ENCODE results near the gene POC1B. TPM values are rescaled to one million over a fixed set of nuclear protein-coding genes. Genes with fewer than 3 reads are reported as not detected.
A peak's percentile ranks its signal among the peaks of the same experiment; 100 is the strongest.

POC1B gene
- total and polyA plus RNA-seq, 8 donors = 19.5 to 27.8 (median 23.1) TPM

- no peak for TF ChIP-seq CTCF (IDR thresholded peaks at IDR 0.05)
- Histone ChIP-seq H3K9me3 (no peaks in the 10 kb centered on the region), H3K27me3 (no peaks in the 10 kb centered on the region), H3K4me3 (no peak overlapping the region), H3K36me3 (no peaks in the 10 kb centered on the region), H3K4me1 (peaks cover 0 to 18% of the 10 kb centered on the region in 2 donors), H3K27ac (peak overlapping the region in 1 of 2 donors; percentile 26)
- ATAC-seq = peak; percentile 22
- DNase-seq = no peak
- intact Hi-C loops (cut with DNase I) = no loop called here
These were observed 101.5 kb downstream of the POC1B start for GRCh38 chr12:89424389-89424788.

GRCh38 chr12:89421092-89421835 lies 104.6 kb downstream of the POC1B start:
- ATAC-seq = no peak
- Histone ChIP-seq H3K9me3 (no peaks in the 10 kb centered on the region), H3K27ac (no peak overlapping the region), H3K4me1 (peaks cover 0 to 26% of the 10 kb centered on the region in 2 donors), H3K4me3 (no peak overlapping the region), H3K27me3 (no peaks in the 10 kb centered on the region), H3K36me3 (no peaks in the 10 kb centered on the region)
- intact Hi-C loops (cut with DNase I) = no loop called here
- TF ChIP-seq CTCF (IDR thresholded peaks at IDR 0.05) = no peak
- DNase-seq = no peak

GRCh38 chr12:89418228-89418910 lies 107.5 kb downstream of the POC1B start:
- H3K36me3 ChIP-seq = no peaks in the 10 kb centered on the region
- no peak overlapping the region for H3K4me3 ChIP-seq
- peaks cover 0 to 21% of the 10 kb centered on the region in 2 donors for H3K4me1 ChIP-seq
- no peaks in the 10 kb centered on the region for H3K27me3 ChIP-seq
- ATAC-seq (peak; percentile 72), DNase-seq (peak in 1 of 4 donors; percentile 60)
- no peaks in the 10 kb centered on the region for H3K9me3 ChIP-seq
- intact Hi-C loops (cut with DNase I) = no loop called here
- H3K27ac ChIP-seq = no peak overlapping the region
- TF ChIP-seq CTCF (IDR thresholded peaks at IDR 0.05) = no peak

- H3K4me1 ChIP-seq = peaks cover 0 to 21% of the 10 kb centered on the region in 2 donors
- no peak for TF ChIP-seq CTCF (IDR thresholded peaks at IDR 0.05)
- ATAC-seq (peak; percentile 65), DNase-seq (peak in 1 of 4 donors; percentile 20)
- no peaks in the 10 kb centered on the region for H3K36me3 ChIP-seq
- no peaks in the 10 kb centered on the region for H3K27me3 ChIP-seq
- intact Hi-C loops (cut with DNase I) = no loop called here
- H3K27ac ChIP-seq = peak overlapping the region in 1 of 2 donors; percentile 38
- H3K4me3 ChIP-seq = no peak overlapping the region
- H3K9me3 ChIP-seq = no peaks in the 10 kb centered on the region
These were observed 108.4 kb downstream of the POC1B start for GRCh38 chr12:89417246-89417977.

Measured in left lung (tissue), 10 donors.